NCI-H460 (cell line): ENCODE data around the gene FLT1. TPM values are rescaled to one million over a fixed set of nuclear protein-coding genes. Genes with fewer than 3 reads are reported as not detected.

Source experiments
- DNase-seq: peaks from one replicate; pipeline ENCODE4 v3.0.0-alpha.2; 2016; ENCODE audit warnings: low read depth; ENCODE audit errors: extremely low read depth
- total RNA-seq: library from RNA; depleted of rRNA; stranded (reverse); fragments of >200 nt; shearing (Covaris generic); gene quantifications from 2 replicates; pipeline ENCODE4 v1.2.3, GENCODE V29; 2014

FLT1 gene
- total RNA-seq, 1 experiment from 2014 or later = not detected

GRCh38 chr13:28327373-28328270 is 167.3 kb downstream of the FLT1 start:
- no peak for DNase-seq

- no peak for DNase-seq
Observed at GRCh38 chr13:28326056-28326455, 168.9 kb downstream of the FLT1 start.

- no peak for DNase-seq
Observed at GRCh38 chr13:28325022-28325421, 169.9 kb downstream of the FLT1 start.

- peak; percentile 50 for DNase-seq
Observed at GRCh38 chr13:28324181-28324789, 170.6 kb downstream of the FLT1 start.

- DNase-seq = no peak
Observed at GRCh38 chr13:28322256-28322905, 172.5 kb downstream of the FLT1 start.

GRCh38 chr13:28321756-28322155 is 173.2 kb downstream of the FLT1 start:
- no peak for DNase-seq

GRCh38 chr13:28320884-28321574 is 173.9 kb downstream of the FLT1 start:
- DNase-seq = no peak

- DNase-seq = no peak
Observed at GRCh38 chr13:28320209-28320608, 174.7 kb downstream of the FLT1 start.

- DNase-seq = no peak
Observed at GRCh38 chr13:28319528-28319927, 175.4 kb downstream of the FLT1 start.

GRCh38 chr13:28318496-28318895 is 176.4 kb downstream of the FLT1 start:
- no peak for DNase-seq

GRCh38 chr13:28316836-28317235 is 178.1 kb downstream of the FLT1 start:
- no peak for DNase-seq

GRCh38 chr13:28316129-28316528 is 178.8 kb downstream of the FLT1 start:
- no peak for DNase-seq

- no peak for DNase-seq
Observed at GRCh38 chr13:28314879-28315278, 180.0 kb downstream of the FLT1 start.

- DNase-seq = no peak
Observed at GRCh38 chr13:28313579-28313978, 181.3 kb downstream of the FLT1 start.

GRCh38 chr13:28306325-28306724 is 188.6 kb downstream of the FLT1 start:
- DNase-seq = no peak

- no peak for DNase-seq
Observed at GRCh38 chr13:28301839-28302238, 193.1 kb downstream of the FLT1 start.

- DNase-seq = no peak
Observed at GRCh38 chr13:28299916-28300315, 195.0 kb downstream of the FLT1 start.

- DNase-seq = no peak
Observed at GRCh38 chr13:28297341-28297740, 197.6 kb downstream of the FLT1 start.

- no peak for DNase-seq
Observed at GRCh38 chr13:28286263-28286662, 208.7 kb downstream of the FLT1 start.

GRCh38 chr13:28283600-28283999 is 211.3 kb downstream of the FLT1 start:
- DNase-seq = no peak

GRCh38 chr13:28282451-28282850 is 212.5 kb downstream of the FLT1 start:
- no peak for DNase-seq
